BE2C (cell line): Measurements from ENCODE around the gene SEMA3G.

ENCODE experiments used
- DNase-seq: peaks from one replicate; pipeline ENCODE4 v3.0.0-alpha.2; 2020
- H3K27me3 ChIP-seq: fragments of 250-450 bp; sonication (Bioruptor Pico); 2 replicates; pipeline ENCODE4 v1.5.1; 2020; ENCODE audit warnings: mild to moderate bottlenecking
- H3K36me3 ChIP-seq: fragments of 250-450 bp; sonication (Bioruptor Pico); 2 replicates; pipeline ENCODE4 v1.5.1; 2020; ENCODE audit warnings: mild to moderate bottlenecking
- H3K4me1 ChIP-seq: fragments of 250-450 bp; sonication (Bioruptor Pico); 2 replicates; pipeline ENCODE4 v1.5.1; 2020
- H3K4me3 ChIP-seq: 2 replicates; pipeline ENCODE4 v1.5.1; 2011; ENCODE audit warnings: low read depth, low read length
- H3K9me3 ChIP-seq: fragments of 250-450 bp; sonication (Bioruptor Pico); 2 replicates; pipeline ENCODE4 v1.5.1; 2020
- CTCF ChIP-seq: IDR thresholded peaks from 2 replicates; pipeline ENCODE4 v1.5.1; 2012; ENCODE audit warnings: mild to moderate bottlenecking, low read depth, low read length

The SEMA3G gene

GRCh38 chr3:52452570-52453221 lies 7.8 kb upstream of the SEMA3G start:
- no peak for DNase-seq
- Histone ChIP-seq H3K36me3 (no peaks in the 10 kb centered on the region), H3K4me3 (no peak overlapping the region), H3K9me3 (no peaks in the 10 kb centered on the region), H3K27me3 (no peaks in the 10 kb centered on the region), H3K4me1 (no peaks in the 10 kb centered on the region)
- no peak for TF ChIP-seq CTCF

GRCh38 chr3:52452126-52452525 lies 7.2 kb upstream of the SEMA3G start:
- Histone ChIP-seq H3K9me3 (no peaks in the 10 kb centered on the region), H3K4me1 (no peaks in the 10 kb centered on the region), H3K4me3 (no peak overlapping the region), H3K27me3 (no peaks in the 10 kb centered on the region), H3K36me3 (no peaks in the 10 kb centered on the region)
- DNase-seq = no peak
- no peak for TF ChIP-seq CTCF

GRCh38 chr3:52451237-52452083 lies 6.6 kb upstream of the SEMA3G start:
- no peaks in the 10 kb centered on the region for H3K4me1 ChIP-seq
- DNase-seq = no peak
- no peak for TF ChIP-seq CTCF

GRCh38 chr3:52450489-52451236 lies 5.8 kb upstream of the SEMA3G start:
- no peaks in the 10 kb centered on the region for H3K27me3 ChIP-seq
- no peak for TF ChIP-seq CTCF

More at GRCh38 chr3:52451237-52452083, 6.6 kb upstream of the SEMA3G start:
- Histone ChIP-seq H3K4me3 (no peak overlapping the region), H3K36me3 (no peaks in the 10 kb centered on the region), H3K27me3 (no peaks in the 10 kb centered on the region), H3K9me3 (no peaks in the 10 kb centered on the region)

GRCh38 chr3:52447512-52448355 lies 2.8 kb upstream of the SEMA3G start:
- Histone ChIP-seq H3K4me1 (no peaks in the 10 kb centered on the region), H3K27me3 (no peaks in the 10 kb centered on the region), H3K36me3 (no peaks in the 10 kb centered on the region), H3K4me3 (no peak overlapping the region), H3K9me3 (no peaks in the 10 kb centered on the region)
- TF ChIP-seq CTCF = no peak
- no peak for DNase-seq

More at GRCh38 chr3:52450489-52451236, 5.8 kb upstream of the SEMA3G start:
- H3K36me3 ChIP-seq = no peaks in the 10 kb centered on the region
- no peak overlapping the region for H3K4me3 ChIP-seq
- DNase-seq = no peak
- no peaks in the 10 kb centered on the region for H3K4me1 ChIP-seq
- H3K9me3 ChIP-seq = no peaks in the 10 kb centered on the region
